Measurements from ENCODE around the gene HOXD8.

The HOXD8 gene

GRCh38 chr2:176174824-176175708 is 45.6 kb downstream of the HOXD8 start:
- peak; percentile 57 for DNase-seq

GRCh38 chr2:176175709-176176607 is 46.5 kb downstream of the HOXD8 start:
- no peak for DNase-seq

- no peak for DNase-seq
Observed at GRCh38 chr2:176177580-176178037, 48.1 kb downstream of the HOXD8 start.

GRCh38 chr2:176178038-176178756 is 48.7 kb downstream of the HOXD8 start:
- DNase-seq = no peak

GRCh38 chr2:176178757-176179295 is 49.3 kb downstream of the HOXD8 start:
- DNase-seq = no peak

- DNase-seq = no peak
Observed at GRCh38 chr2:176181551-176181950, 52.0 kb downstream of the HOXD8 start.

Measured in left hindlimb (tissue), 1 donor.